ENCODE data around the gene ABCC12. TPM values are rescaled to one million over a fixed set of nuclear protein-coding genes. Genes with fewer than 3 reads are reported as not detected.
"Not testable (repeated sequence)": the region's sequence is repeated elsewhere in the genome, so short reads cannot be mapped to it uniquely, and the experiment has no call there.

The ABCC12 gene
- total and polyA plus RNA-seq, 4 donors, result 0.11 to 0.40 (median 0.30) TPM

DNA sequence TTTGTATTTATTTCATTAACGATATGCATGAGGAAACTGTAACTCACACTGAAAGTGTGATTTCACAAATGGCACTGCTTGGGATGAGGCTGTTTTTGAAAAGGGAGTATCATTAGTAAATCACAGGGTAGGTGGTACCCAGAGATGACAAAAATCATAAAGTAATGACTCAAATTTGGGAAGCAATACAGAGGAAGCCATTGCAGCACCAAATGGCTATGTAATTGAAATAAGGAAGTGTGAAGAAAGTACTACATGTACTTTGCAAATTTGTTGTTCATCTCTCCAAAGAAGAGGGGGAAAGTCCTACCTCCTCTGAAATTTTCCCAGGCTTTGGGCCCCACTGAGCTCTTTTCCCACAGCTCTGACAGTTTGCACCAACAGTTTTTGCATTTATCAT is 12.3 kb upstream of the ABCC12 start:
- peaks cover 4% of the 10 kb centered on the region for H3K4me1 ChIP-seq (ENCODE audit: control insufficient read depth, insufficient read depth, low read length)
- no peak overlapping the region for H3K4me3 ChIP-seq (ENCODE audit: low read depth, low read length)
- H3K27me3 ChIP-seq (ENCODE audit: control insufficient read depth, insufficient read depth, low read length), result no peaks in the 10 kb centered on the region
- H3K36me3 ChIP-seq (ENCODE audit: control insufficient read depth, insufficient read depth, low read length), result no peaks in the 10 kb centered on the region
- DNase-seq (ENCODE audit: low read depth in 4 of 6, low spot score in 6 of 6), result no peak
- no CpG with 5 or more reads among the region's 1 CpG for WGBS (ENCODE audit: insufficient coverage)
- H3K27ac ChIP-seq (ENCODE audit: low read depth, low read length), result no peak overlapping the region
- H3K9me3 ChIP-seq (ENCODE audit: control insufficient read depth, insufficient read depth, low read length), result no peaks in the 10 kb centered on the region

DNA sequence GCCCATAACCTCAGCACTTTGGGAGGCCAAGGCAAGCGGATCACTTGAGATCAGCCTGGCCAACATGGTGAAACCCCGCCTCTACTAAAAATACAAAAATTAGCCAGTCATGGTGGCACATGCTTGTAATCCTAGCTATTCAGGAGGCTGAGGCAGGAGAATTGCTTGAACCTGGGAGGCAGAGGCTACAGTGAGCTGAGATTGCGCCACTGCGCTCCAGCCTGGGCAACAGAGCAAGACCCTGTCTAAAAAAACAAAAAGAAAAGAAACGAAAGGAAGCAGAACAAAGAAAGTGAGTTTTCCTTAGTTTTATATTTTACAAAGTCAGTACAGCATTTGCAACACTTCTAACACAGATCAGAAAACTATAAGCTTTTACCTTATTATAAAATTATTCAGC is 10.8 kb upstream of the ABCC12 start:
- WGBS (ENCODE audit: insufficient coverage), result 96% methylated on average over 4 of the region's 5 CpGs
- DNase-seq (ENCODE audit: low read depth in 4 of 6, low spot score in 6 of 6); H3K4me3 ChIP-seq (ENCODE audit: low read depth, low read length); H3K36me3 ChIP-seq (ENCODE audit: control insufficient read depth, insufficient read depth, low read length); H3K9me3 ChIP-seq (ENCODE audit: control insufficient read depth, insufficient read depth, low read length); H3K27me3 ChIP-seq (ENCODE audit: control insufficient read depth, insufficient read depth, low read length); H3K4me1 ChIP-seq (ENCODE audit: control insufficient read depth, insufficient read depth, low read length); H3K27ac ChIP-seq (ENCODE audit: low read depth, low read length): not testable (repeated sequence)

DNA sequence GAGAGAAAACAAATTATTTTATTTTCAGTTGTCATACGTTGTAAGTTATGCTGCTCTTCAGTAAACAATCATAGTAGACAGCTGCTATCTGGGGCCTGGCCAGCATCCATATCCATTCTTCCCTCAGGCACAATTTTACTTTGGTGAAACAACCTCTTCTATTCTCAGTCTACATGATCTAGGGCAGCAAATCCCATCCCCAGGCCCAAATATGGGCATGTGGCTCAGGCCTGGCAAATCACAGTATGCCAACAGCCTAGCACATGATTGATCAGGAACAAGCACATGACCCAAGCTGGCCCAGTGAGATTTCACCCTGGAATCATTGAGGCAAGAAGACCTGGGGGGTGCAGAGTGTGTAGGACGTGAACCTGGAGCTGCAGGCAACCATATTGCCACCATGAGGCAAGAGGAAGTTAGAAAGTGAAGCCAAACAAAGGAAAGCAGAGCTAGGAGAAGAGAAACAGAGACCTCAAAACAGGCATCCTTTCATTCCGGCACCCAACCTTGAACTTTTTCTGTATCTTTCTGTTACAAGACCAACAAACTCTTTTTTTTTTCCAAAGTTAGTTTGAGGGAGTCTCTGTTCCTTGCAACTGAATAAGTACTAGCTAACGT is 10.3 kb upstream of the ABCC12 start:
- H3K36me3 ChIP-seq (ENCODE audit: control insufficient read depth, insufficient read depth, low read length), result no peaks in the 10 kb centered on the region
- peaks cover 4% of the 10 kb centered on the region for H3K4me1 ChIP-seq (ENCODE audit: control insufficient read depth, insufficient read depth, low read length)
- 93% methylated on average over 3 of the region's 4 CpGs for WGBS (ENCODE audit: insufficient coverage)
- H3K9me3 ChIP-seq (ENCODE audit: control insufficient read depth, insufficient read depth, low read length), result no peaks in the 10 kb centered on the region
- no peaks in the 10 kb centered on the region for H3K27me3 ChIP-seq (ENCODE audit: control insufficient read depth, insufficient read depth, low read length)
- no peak overlapping the region for H3K4me3 ChIP-seq (ENCODE audit: low read depth, low read length)
- no peak for DNase-seq (ENCODE audit: low read depth in 4 of 6, low spot score in 6 of 6)
- no peak overlapping the region for H3K27ac ChIP-seq (ENCODE audit: low read depth, low read length)

DNA sequence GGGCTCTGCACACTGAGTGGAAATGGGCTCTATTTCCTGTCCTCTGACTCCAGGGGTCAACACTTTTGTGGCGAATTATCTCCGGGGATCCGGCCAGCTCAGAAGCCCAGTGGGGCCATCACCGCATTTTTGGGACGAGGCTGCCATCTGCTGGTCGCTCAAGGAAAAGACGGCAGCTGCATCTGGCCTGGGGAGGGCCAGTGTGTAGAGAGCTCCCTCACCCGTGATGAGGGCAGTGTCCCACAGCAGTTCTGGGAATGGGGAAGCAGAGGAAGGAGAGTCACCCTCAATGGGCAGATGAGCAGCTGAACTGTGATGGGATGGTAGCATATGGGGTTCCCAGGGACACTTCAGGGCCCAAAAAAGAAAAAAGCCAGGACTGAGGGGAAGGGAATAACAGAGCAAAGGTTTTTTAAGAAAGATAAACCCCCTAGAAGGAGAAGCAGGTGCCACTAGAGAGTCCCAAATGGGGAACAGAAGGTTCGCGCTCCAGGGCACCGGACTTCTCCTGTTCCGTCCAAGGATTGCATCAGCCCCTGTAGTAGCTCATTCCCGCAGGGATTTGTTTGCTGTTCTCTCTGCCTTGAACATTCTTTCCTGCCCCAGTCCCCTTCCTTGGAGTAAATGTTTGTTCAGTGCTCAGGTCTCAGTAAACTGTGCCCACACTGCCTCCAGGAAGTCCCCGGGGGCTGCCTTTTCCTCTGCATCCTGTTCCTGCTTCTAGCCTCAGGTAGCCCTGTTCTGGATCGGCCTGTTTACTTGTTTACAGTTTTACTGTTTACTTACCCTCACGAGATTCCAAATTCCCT is 9.3 kb upstream of the ABCC12 start:
- Histone ChIP-seq H3K27ac (ENCODE audit: low read depth, low read length) (no peak overlapping the region), H3K36me3 (ENCODE audit: control insufficient read depth, insufficient read depth, low read length) (no peaks in the 10 kb centered on the region), H3K9me3 (ENCODE audit: control insufficient read depth, insufficient read depth, low read length) (no peaks in the 10 kb centered on the region), H3K4me3 (ENCODE audit: low read depth, low read length) (no peak overlapping the region), H3K4me1 (ENCODE audit: control insufficient read depth, insufficient read depth, low read length) (peaks cover 4% of the 10 kb centered on the region), H3K27me3 (ENCODE audit: control insufficient read depth, insufficient read depth, low read length) (no peaks in the 10 kb centered on the region)
- DNase-seq (ENCODE audit: low read depth in 4 of 6, low spot score in 6 of 6), result peak in 5 of 6 donors; percentile 43 to 86 (median 60)
- WGBS (ENCODE audit: insufficient coverage), result 39% methylated on average over 15 of the region's 16 CpGs

DNA sequence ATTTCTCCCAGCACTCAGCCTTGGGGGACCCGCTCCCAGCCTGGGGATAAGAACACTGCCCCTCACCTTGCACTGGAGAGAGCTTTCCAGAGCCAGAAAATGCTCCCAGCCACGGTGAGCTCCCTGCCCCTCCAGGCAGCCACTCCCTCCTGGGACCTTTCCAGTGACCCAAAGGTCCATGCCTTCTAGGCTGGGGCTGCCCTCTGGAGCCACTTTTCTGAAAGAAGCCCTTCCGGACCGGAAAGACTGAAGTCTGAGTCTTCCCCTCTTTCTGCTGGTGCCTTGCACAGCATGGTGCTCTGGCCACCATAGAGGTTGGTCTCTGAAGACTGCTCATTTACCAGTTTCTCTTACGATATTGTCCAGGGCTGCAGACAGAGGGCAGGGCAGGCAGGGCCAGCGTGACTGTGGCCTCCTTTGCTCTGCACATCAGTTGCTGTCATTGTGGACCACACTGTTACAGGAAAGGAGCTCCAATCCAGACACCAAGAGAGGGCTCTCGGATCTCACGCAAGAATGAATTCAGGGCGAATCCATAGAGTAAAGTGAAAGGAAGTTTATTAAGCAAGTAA is 7.1 kb upstream of the ABCC12 start:
- H3K27ac ChIP-seq (ENCODE audit: low read depth, low read length), result no peak overlapping the region
- peaks cover 4% of the 10 kb centered on the region for H3K4me1 ChIP-seq (ENCODE audit: control insufficient read depth, insufficient read depth, low read length)
- no peaks in the 10 kb centered on the region for H3K27me3 ChIP-seq (ENCODE audit: control insufficient read depth, insufficient read depth, low read length)
- no peak for DNase-seq (ENCODE audit: low read depth in 4 of 6, low spot score in 6 of 6)
- no peaks in the 10 kb centered on the region for H3K36me3 ChIP-seq (ENCODE audit: control insufficient read depth, insufficient read depth, low read length)
- no peaks in the 10 kb centered on the region for H3K9me3 ChIP-seq (ENCODE audit: control insufficient read depth, insufficient read depth, low read length)
- no peak overlapping the region for H3K4me3 ChIP-seq (ENCODE audit: low read depth, low read length)
- 89% methylated on average over 6 of the region's 9 CpGs for WGBS (ENCODE audit: insufficient coverage)

DNA sequence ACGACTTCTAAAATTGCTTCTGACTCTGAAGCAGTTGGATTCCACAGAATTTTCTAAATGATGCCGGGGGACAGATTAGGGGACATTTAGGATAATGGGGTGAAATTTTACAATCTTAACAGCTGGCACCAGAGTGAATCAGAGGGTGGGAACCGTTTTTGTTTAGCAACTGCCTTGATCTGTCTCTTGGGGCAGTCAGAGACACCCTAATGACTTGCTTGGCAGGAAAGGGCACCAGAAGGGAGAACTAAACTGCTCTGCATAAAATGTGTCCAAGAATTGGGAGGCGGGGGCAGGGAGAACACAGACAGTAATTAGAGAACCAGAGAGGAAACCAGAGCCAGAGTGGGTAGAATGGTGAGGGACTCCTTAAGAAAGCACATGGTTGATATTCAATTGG is 6.1 kb upstream of the ABCC12 start:
- peaks cover 5% of the 10 kb centered on the region for H3K4me1 ChIP-seq (ENCODE audit: control insufficient read depth, insufficient read depth, low read length)
- no peaks in the 10 kb centered on the region for H3K36me3 ChIP-seq (ENCODE audit: control insufficient read depth, insufficient read depth, low read length)
- H3K27me3 ChIP-seq (ENCODE audit: control insufficient read depth, insufficient read depth, low read length), result peaks cover 3% of the 10 kb centered on the region
- no peak overlapping the region for H3K4me3 ChIP-seq (ENCODE audit: low read depth, low read length)
- DNase-seq (ENCODE audit: low read depth in 4 of 6, low spot score in 6 of 6), result peak in 2 of 6 donors; percentile 21 to 71
- WGBS (ENCODE audit: insufficient coverage), result 58% methylated on average over 3 of the region's 4 CpGs
- H3K9me3 ChIP-seq (ENCODE audit: control insufficient read depth, insufficient read depth, low read length), result no peaks in the 10 kb centered on the region
- no peak overlapping the region for H3K27ac ChIP-seq (ENCODE audit: low read depth, low read length)

DNA sequence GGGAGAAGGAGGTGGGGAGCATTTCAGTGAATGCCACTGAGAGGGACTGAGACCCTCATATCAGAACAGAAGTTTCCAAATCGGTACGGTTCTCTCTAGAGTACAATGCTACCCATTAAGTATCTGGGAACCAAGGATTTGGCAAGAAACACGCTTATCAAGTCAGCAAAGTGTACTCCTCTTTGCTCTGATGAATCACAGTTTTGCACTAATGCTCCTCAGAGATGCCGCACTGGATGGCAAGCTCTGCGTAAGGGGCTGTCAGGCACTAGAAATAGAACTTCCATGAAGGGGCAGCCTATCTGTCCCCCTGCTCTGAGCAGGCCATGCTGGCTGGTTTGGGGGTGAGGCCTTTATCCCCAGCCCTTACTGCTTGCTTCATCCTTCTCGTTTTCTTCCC is 4.8 kb upstream of the ABCC12 start:
- Histone ChIP-seq H3K36me3 (ENCODE audit: control insufficient read depth, insufficient read depth, low read length) (no peaks in the 10 kb centered on the region), H3K4me1 (ENCODE audit: control insufficient read depth, insufficient read depth, low read length) (peaks cover 16% of the 10 kb centered on the region), H3K27ac (ENCODE audit: low read depth, low read length) (no peak overlapping the region), H3K9me3 (ENCODE audit: control insufficient read depth, insufficient read depth, low read length) (no peaks in the 10 kb centered on the region), H3K4me3 (ENCODE audit: low read depth, low read length) (no peak overlapping the region), H3K27me3 (ENCODE audit: control insufficient read depth, insufficient read depth, low read length) (peaks cover 3% of the 10 kb centered on the region)
- WGBS (ENCODE audit: insufficient coverage), result 51% methylated on average over 5 of the region's 6 CpGs
- peak in 1 of 6 donors; percentile 43 for DNase-seq (ENCODE audit: low read depth in 4 of 6, low spot score in 6 of 6)

DNA sequence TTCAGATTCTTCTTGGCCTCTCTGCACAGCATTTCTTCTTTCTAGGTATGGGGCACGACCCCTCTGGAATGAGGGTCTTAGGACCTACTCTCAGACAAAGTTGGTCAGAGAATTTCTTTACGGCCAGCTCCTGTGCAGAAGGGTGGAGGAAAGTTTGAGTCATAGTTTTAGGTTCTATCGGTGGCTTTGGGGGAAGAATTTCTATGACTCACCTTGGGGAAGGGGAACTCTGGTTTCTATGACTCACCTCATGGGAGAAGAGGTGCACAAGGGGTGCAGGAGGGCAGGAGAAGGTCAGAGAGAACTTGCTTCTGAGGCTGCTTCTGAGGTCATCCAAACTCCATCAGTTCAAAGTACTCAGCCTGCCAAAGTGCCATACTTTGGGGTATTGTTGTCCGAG is 2.5 kb upstream of the ABCC12 start:
- DNase-seq (ENCODE audit: low read depth in 4 of 6, low spot score in 6 of 6), result no peak
- no peaks in the 10 kb centered on the region for H3K9me3 ChIP-seq (ENCODE audit: control insufficient read depth, insufficient read depth, low read length)
- no peak overlapping the region for H3K4me3 ChIP-seq (ENCODE audit: low read depth, low read length)
- H3K36me3 ChIP-seq (ENCODE audit: control insufficient read depth, insufficient read depth, low read length), result no peaks in the 10 kb centered on the region
- H3K4me1 ChIP-seq (ENCODE audit: control insufficient read depth, insufficient read depth, low read length), result peaks cover 12% of the 10 kb centered on the region
- no peak overlapping the region for H3K27ac ChIP-seq (ENCODE audit: low read depth, low read length)
- H3K27me3 ChIP-seq (ENCODE audit: control insufficient read depth, insufficient read depth, low read length), result peaks cover 3% of the 10 kb centered on the region
- WGBS (ENCODE audit: insufficient coverage), result 81% methylated on average over 2 of the region's 4 CpGs

DNA sequence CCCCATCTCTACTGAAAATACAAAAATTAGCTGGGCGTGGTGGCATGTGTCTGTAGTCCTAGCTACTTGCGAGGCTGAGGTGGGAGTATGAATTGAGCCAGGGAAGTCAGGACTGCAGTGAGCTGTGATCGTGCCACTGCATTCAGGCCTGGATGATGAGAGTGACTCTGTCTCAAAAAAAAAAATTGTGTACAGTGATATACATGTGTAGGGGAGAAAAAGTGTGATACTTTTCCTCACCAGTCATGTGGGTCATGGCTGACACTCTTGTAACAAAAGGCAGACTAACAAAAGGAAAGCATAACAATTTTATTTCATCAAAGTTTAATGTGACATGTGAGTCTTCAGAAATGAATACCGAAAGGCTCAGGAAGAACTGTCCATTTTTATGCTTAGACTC is 2.0 kb upstream of the ABCC12 start:
- 96% methylated on average over 4 of the region's 4 CpGs for WGBS (ENCODE audit: insufficient coverage)
- no peaks in the 10 kb centered on the region for H3K9me3 ChIP-seq (ENCODE audit: control insufficient read depth, insufficient read depth, low read length)
- H3K27me3 ChIP-seq (ENCODE audit: control insufficient read depth, insufficient read depth, low read length), result peaks cover 3% of the 10 kb centered on the region
- no peak overlapping the region for H3K27ac ChIP-seq (ENCODE audit: low read depth, low read length)
- no peak overlapping the region for H3K4me3 ChIP-seq (ENCODE audit: low read depth, low read length)
- H3K36me3 ChIP-seq (ENCODE audit: control insufficient read depth, insufficient read depth, low read length), result no peaks in the 10 kb centered on the region
- DNase-seq (ENCODE audit: low read depth in 4 of 6, low spot score in 6 of 6), result no peak
- peaks cover 12% of the 10 kb centered on the region for H3K4me1 ChIP-seq (ENCODE audit: control insufficient read depth, insufficient read depth, low read length)

DNA sequence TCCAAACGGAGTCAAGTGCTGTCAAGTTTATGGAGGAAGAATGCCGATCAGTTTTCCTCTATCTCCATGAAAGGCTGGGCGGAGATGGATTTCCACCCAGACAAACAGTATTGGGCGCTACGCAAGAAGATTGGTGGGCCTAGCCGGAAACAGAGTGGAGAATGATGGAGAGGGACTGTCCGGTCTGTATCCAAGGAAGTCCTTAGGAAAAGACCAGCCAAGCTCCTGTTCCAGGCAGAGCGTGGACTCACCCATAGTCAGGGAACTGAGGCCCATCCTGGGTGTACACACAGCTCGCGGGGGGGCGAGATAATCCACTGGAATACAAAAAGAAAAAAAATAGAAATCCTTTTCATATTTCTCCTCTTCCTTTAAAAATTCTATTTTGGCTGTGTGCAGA is 1.5 kb upstream of the ABCC12 start:
- no peak for DNase-seq (ENCODE audit: low read depth in 4 of 6, low spot score in 6 of 6)
- no peak overlapping the region for H3K4me3 ChIP-seq (ENCODE audit: low read depth, low read length)
- H3K27me3 ChIP-seq (ENCODE audit: control insufficient read depth, insufficient read depth, low read length), result peaks cover 3% of the 10 kb centered on the region
- H3K36me3 ChIP-seq (ENCODE audit: control insufficient read depth, insufficient read depth, low read length), result no peaks in the 10 kb centered on the region
- WGBS (ENCODE audit: insufficient coverage), result 91% methylated on average over 4 of the region's 11 CpGs
- no peaks in the 10 kb centered on the region for H3K9me3 ChIP-seq (ENCODE audit: control insufficient read depth, insufficient read depth, low read length)
- no peak overlapping the region for H3K27ac ChIP-seq (ENCODE audit: low read depth, low read length)
- peaks cover 12% of the 10 kb centered on the region for H3K4me1 ChIP-seq (ENCODE audit: control insufficient read depth, insufficient read depth, low read length)

Measured in spinal cord (tissue), 10 donors.